ENCODE results near the gene TRNP1.
A peak's percentile ranks its signal among the peaks of the same experiment; 100 is the strongest.

Gene TRNP1

GRCh38 chr1:27009601-27010197, 16.2 kb downstream of the TRNP1 start:
- no peak overlapping the region for H3K4me3 ChIP-seq (ENCODE audit: insufficient read depth, low read depth, low read length, poor library complexity, severe bottlenecking)
- no peak for DNase-seq
- H3K4me1 ChIP-seq (ENCODE audit: control insufficient read depth, insufficient read depth, low read length, poor library complexity, severe bottlenecking) = peaks cover 6% of the 10 kb centered on the region
- H3K27me3 ChIP-seq (replicated peaks; ENCODE audit: control insufficient read depth, insufficient read depth, low read length, poor library complexity, severe bottlenecking) = peaks cover 16% of the 10 kb centered on the region
- no peaks in the 10 kb centered on the region for H3K36me3 ChIP-seq (ENCODE audit: control insufficient read depth, insufficient read depth, low read length)
- H3K27ac ChIP-seq (ENCODE audit: insufficient read depth, low read length, poor library complexity, severe bottlenecking) = no peak overlapping the region
- H3K9me3 ChIP-seq (ENCODE audit: control insufficient read depth, low read length) = no peaks in the 10 kb centered on the region

- H3K4me3 ChIP-seq (ENCODE audit: insufficient read depth, low read depth, low read length, poor library complexity, severe bottlenecking) = no peak overlapping the region
- H3K27me3 ChIP-seq (replicated peaks; ENCODE audit: control insufficient read depth, insufficient read depth, low read length, poor library complexity, severe bottlenecking) = peaks cover 16% of the 10 kb centered on the region
- no peaks in the 10 kb centered on the region for H3K9me3 ChIP-seq (ENCODE audit: control insufficient read depth, low read length)
- no peak overlapping the region for H3K27ac ChIP-seq (ENCODE audit: insufficient read depth, low read length, poor library complexity, severe bottlenecking)
- peaks cover 6% of the 10 kb centered on the region for H3K4me1 ChIP-seq (ENCODE audit: control insufficient read depth, insufficient read depth, low read length, poor library complexity, severe bottlenecking)
- DNase-seq = no peak
- H3K36me3 ChIP-seq (ENCODE audit: control insufficient read depth, insufficient read depth, low read length) = no peaks in the 10 kb centered on the region
Measured at GRCh38 chr1:27010226-27010994, 16.9 kb downstream of the TRNP1 start.

- Histone ChIP-seq H3K9me3 (ENCODE audit: control insufficient read depth, low read length) (no peaks in the 10 kb centered on the region), H3K36me3 (ENCODE audit: control insufficient read depth, insufficient read depth, low read length) (no peaks in the 10 kb centered on the region), H3K27ac (ENCODE audit: insufficient read depth, low read length, poor library complexity, severe bottlenecking) (no peak overlapping the region), H3K27me3 (replicated peaks; ENCODE audit: control insufficient read depth, insufficient read depth, low read length, poor library complexity, severe bottlenecking) (peaks cover 16% of the 10 kb centered on the region), H3K4me3 (ENCODE audit: insufficient read depth, low read depth, low read length, poor library complexity, severe bottlenecking) (no peak overlapping the region), H3K4me1 (ENCODE audit: control insufficient read depth, insufficient read depth, low read length, poor library complexity, severe bottlenecking) (peaks cover 6% of the 10 kb centered on the region)
- DNase-seq = no peak
Measured at GRCh38 chr1:27011058-27011764, 17.7 kb downstream of the TRNP1 start.

GRCh38 chr1:27011976-27012563, 18.6 kb downstream of the TRNP1 start:
- DNase-seq = no peak
- Histone ChIP-seq H3K27me3 (replicated peaks; ENCODE audit: control insufficient read depth, insufficient read depth, low read length, poor library complexity, severe bottlenecking) (peaks cover 16% of the 10 kb centered on the region), H3K27ac (ENCODE audit: insufficient read depth, low read length, poor library complexity, severe bottlenecking) (no peak overlapping the region), H3K9me3 (ENCODE audit: control insufficient read depth, low read length) (no peaks in the 10 kb centered on the region), H3K4me1 (ENCODE audit: control insufficient read depth, insufficient read depth, low read length, poor library complexity, severe bottlenecking) (peaks cover 6% of the 10 kb centered on the region), H3K4me3 (ENCODE audit: insufficient read depth, low read depth, low read length, poor library complexity, severe bottlenecking) (peak overlapping the region; percentile 42), H3K36me3 (ENCODE audit: control insufficient read depth, insufficient read depth, low read length) (no peaks in the 10 kb centered on the region)

GRCh38 chr1:27015260-27015659, 21.8 kb downstream of the TRNP1 start:
- no peak for DNase-seq
- H3K9me3 ChIP-seq (ENCODE audit: control insufficient read depth, low read length) = no peaks in the 10 kb centered on the region

GRCh38 chr1:27016376-27016775, 22.9 kb downstream of the TRNP1 start:
- Histone ChIP-seq H3K27ac (ENCODE audit: insufficient read depth, low read length, poor library complexity, severe bottlenecking) (no peak overlapping the region), H3K27me3 (replicated peaks; ENCODE audit: control insufficient read depth, insufficient read depth, low read length, poor library complexity, severe bottlenecking) (peaks cover 16% of the 10 kb centered on the region), H3K36me3 (ENCODE audit: control insufficient read depth, insufficient read depth, low read length) (no peaks in the 10 kb centered on the region), H3K4me1 (ENCODE audit: control insufficient read depth, insufficient read depth, low read length, poor library complexity, severe bottlenecking) (peaks cover 6% of the 10 kb centered on the region), H3K4me3 (ENCODE audit: insufficient read depth, low read depth, low read length, poor library complexity, severe bottlenecking) (no peak overlapping the region), H3K9me3 (ENCODE audit: control insufficient read depth, low read length) (no peaks in the 10 kb centered on the region)
- DNase-seq = no peak

More at GRCh38 chr1:27015260-27015659, 21.8 kb downstream of the TRNP1 start:
- Histone ChIP-seq H3K27me3 (replicated peaks; ENCODE audit: control insufficient read depth, insufficient read depth, low read length, poor library complexity, severe bottlenecking) (peaks cover 16% of the 10 kb centered on the region), H3K4me3 (ENCODE audit: insufficient read depth, low read depth, low read length, poor library complexity, severe bottlenecking) (no peak overlapping the region), H3K27ac (ENCODE audit: insufficient read depth, low read length, poor library complexity, severe bottlenecking) (no peak overlapping the region), H3K4me1 (ENCODE audit: control insufficient read depth, insufficient read depth, low read length, poor library complexity, severe bottlenecking) (peaks cover 6% of the 10 kb centered on the region), H3K36me3 (ENCODE audit: control insufficient read depth, insufficient read depth, low read length) (no peaks in the 10 kb centered on the region)

- no peaks in the 10 kb centered on the region for H3K9me3 ChIP-seq (ENCODE audit: control insufficient read depth, low read length)
- H3K27ac ChIP-seq (ENCODE audit: insufficient read depth, low read length, poor library complexity, severe bottlenecking) = no peak overlapping the region
- H3K36me3 ChIP-seq (ENCODE audit: control insufficient read depth, insufficient read depth, low read length) = no peaks in the 10 kb centered on the region
- H3K27me3 ChIP-seq (replicated peaks; ENCODE audit: control insufficient read depth, insufficient read depth, low read length, poor library complexity, severe bottlenecking) = peaks cover 11% of the 10 kb centered on the region
- DNase-seq = no peak
- peaks cover 6% of the 10 kb centered on the region for H3K4me1 ChIP-seq (ENCODE audit: control insufficient read depth, insufficient read depth, low read length, poor library complexity, severe bottlenecking)
- H3K4me3 ChIP-seq (ENCODE audit: insufficient read depth, low read depth, low read length, poor library complexity, severe bottlenecking) = no peak overlapping the region
Measured at GRCh38 chr1:27017207-27017606, 23.7 kb downstream of the TRNP1 start.

- Histone ChIP-seq H3K4me3 (ENCODE audit: insufficient read depth, low read depth, low read length, poor library complexity, severe bottlenecking) (no peak overlapping the region), H3K27ac (ENCODE audit: insufficient read depth, low read length, poor library complexity, severe bottlenecking) (no peak overlapping the region), H3K27me3 (replicated peaks; ENCODE audit: control insufficient read depth, insufficient read depth, low read length, poor library complexity, severe bottlenecking) (no peaks in the 10 kb centered on the region), H3K9me3 (ENCODE audit: control insufficient read depth, low read length) (no peaks in the 10 kb centered on the region), H3K4me1 (ENCODE audit: control insufficient read depth, insufficient read depth, low read length, poor library complexity, severe bottlenecking) (no peaks in the 10 kb centered on the region), H3K36me3 (ENCODE audit: control insufficient read depth, insufficient read depth, low read length) (no peaks in the 10 kb centered on the region)
- no peak for DNase-seq
Measured at GRCh38 chr1:27018316-27018715, 24.8 kb downstream of the TRNP1 start.

GRCh38 chr1:27021354-27022031, 28.0 kb downstream of the TRNP1 start:
- no peak overlapping the region for H3K4me3 ChIP-seq (ENCODE audit: insufficient read depth, low read depth, low read length, poor library complexity, severe bottlenecking)
- no peak overlapping the region for H3K27ac ChIP-seq (ENCODE audit: insufficient read depth, low read length, poor library complexity, severe bottlenecking)
- no peaks in the 10 kb centered on the region for H3K36me3 ChIP-seq (ENCODE audit: control insufficient read depth, insufficient read depth, low read length)
- DNase-seq = no peak
- no peaks in the 10 kb centered on the region for H3K27me3 ChIP-seq (replicated peaks; ENCODE audit: control insufficient read depth, insufficient read depth, low read length, poor library complexity, severe bottlenecking)
- H3K9me3 ChIP-seq (ENCODE audit: control insufficient read depth, low read length) = no peaks in the 10 kb centered on the region
- no peaks in the 10 kb centered on the region for H3K4me1 ChIP-seq (ENCODE audit: control insufficient read depth, insufficient read depth, low read length, poor library complexity, severe bottlenecking)
